COR-L47 (cell line): ENCODE results near the gene VPS35L.
"Not testable (repeated sequence)": the region's sequence is repeated elsewhere in the genome, so short reads cannot be mapped to it uniquely, and the experiment has no call there.

Experiments
- DNase-seq: peaks from one replicate; lab custom pipeline; 2025; lab: John Stamatoyannopoulos, UW

VPS35L gene

DNA sequence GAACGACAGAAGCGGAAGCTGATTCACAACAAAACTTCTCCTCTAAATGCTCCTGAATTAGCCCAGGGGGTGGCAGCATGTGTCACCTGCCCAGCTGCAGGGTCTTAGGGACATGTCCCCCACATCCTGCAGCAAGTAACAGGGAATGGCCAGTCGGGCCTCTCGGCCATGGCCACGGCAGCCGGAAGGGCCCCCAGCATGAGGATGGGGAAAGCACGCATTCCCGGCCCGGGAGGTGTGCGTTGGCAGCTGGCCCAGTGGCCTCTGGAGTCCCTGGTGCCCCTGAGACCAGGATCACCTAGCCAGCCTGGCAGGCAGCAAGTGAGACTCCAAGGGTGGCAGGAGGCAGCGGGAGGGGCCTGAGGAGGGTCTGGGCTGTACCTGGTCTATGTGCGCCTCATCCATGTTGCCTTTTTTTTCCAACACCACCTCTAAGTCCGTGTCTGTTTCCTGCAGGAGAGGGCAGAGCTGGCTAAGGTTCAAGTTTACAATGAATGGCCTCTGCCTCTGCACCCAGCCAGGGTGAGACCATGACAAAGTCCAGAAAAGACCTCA is 155.6 kb downstream of the VPS35L start:
- no peak for DNase-seq

DNA sequence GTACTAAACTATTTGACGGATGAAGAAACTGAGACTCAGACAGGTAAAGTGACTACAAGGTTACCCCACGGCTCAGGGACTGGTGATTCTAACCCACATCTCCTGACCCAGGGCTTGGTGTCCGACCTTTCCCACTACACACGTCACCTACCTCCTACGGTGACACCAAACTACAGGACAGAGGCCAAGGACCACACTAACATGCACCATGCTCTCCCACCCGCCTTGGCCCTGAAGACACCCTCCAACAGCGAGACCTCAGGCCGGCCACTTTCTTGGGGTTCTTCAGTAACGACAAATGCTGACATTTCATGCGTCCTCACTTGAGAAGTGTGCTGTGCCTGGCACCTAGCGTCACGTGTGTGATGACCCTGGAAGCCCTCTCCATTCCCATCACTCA is 156.1 kb downstream of the VPS35L start:
- DNase-seq, result no peak

DNA sequence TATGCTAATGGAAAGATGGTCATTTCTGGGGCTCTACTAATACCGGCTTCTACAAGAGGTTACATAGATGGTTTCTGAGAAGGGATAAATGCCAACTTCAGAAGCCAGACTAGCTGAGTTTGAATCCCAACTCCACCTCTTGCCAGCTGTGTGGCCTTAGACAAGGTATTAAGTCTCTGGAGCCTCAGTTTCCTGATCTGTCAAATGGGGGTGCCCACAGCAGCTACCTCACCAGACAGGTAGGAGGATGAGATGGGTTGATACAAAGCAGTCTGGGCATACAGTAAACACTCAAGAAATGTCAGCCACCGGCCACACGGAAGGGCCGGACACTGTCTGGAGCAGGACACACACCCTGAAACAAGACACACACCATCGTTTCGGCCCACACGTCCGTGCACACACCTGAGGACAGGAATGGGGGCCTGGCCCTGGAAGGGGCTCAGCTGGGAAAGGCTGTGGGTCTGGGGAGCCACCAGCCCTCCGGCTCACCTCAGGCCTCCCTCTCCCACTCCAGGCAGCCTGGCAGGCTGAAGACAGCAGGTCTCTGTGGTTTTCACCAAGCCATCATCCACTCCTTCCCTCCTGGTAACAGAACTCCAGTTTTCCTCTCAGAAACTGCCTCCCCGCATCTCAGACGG is 157.0 kb downstream of the VPS35L start:
- no peak for DNase-seq

DNA sequence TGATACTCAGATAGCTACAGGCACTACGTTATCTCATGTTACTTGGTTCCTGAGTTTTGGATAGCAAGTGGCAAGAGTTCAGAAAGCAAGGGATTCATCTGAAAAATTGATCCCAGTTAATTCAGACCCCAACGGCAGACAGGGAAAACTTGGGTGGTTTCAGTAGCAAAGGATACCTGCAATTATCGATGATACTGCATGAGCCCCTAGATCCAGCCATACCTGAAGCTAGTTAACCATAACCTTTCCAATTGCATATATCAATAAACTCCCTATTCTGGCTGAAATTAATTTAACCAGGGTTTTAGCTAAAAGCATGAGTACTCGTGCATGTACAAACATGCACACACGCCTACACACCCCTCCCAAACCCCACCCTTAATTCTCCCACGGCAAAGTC is 158.2 kb downstream of the VPS35L start:
- no peak for DNase-seq

DNA sequence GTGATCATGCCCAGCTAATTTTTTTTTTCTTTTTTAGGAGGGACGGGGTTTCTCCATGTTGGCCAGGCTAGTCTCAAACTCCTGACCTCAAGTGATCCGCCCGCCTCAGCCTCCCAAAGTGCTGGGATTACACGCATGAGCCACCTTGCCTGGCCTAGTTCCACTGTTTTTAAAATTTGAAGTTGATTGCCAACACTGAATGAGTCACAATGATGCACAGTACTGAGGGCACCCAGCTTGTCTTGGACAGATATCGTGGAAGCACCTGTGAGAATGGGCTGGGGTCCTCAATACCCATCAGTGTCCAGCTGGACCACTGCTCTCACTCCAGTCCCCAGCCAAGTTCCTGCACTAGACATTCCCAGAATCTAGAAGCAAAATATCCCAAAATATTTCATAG is 160.1 kb downstream of the VPS35L start:
- DNase-seq, result no peak

DNA sequence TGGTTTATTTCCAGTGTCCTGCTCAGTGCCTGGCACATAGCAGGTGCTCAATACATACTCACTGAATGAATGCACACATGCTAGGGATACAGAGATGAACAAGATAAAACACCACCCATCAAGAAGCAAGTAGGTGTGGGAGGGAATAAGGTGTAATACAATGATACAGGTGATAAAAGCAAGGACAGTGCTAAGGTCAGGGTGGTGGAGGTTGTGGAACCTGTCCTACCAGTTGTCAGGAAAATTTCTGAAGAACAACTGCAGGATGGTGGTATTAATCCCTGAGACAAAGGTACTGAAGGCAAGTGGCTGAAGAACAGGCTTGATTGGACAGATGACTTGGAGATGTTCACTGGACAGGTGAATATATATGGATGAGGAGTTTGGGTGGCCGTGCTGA is 160.7 kb downstream of the VPS35L start:
- DNase-seq, result no peak

DNA sequence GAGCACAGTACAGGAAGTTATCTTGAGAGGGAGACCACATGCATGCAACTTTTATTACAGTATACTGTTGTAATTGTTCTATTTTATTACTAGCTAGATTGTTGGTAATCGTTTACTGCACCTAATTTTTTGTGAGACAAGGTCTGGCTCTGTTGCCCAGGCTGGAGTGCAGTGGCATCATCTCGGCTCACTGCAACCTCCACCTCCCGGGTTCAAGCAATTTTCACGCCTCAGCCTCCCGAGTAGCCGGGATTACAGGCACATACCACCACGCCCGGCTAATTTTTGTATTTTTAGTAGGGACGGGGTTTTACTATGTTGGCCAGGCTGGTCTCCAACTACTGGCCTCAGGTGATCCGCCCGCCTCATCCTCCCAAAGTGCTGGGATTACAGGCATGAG is 161.2 kb downstream of the VPS35L start:
- not testable (repeated sequence) for DNase-seq

DNA sequence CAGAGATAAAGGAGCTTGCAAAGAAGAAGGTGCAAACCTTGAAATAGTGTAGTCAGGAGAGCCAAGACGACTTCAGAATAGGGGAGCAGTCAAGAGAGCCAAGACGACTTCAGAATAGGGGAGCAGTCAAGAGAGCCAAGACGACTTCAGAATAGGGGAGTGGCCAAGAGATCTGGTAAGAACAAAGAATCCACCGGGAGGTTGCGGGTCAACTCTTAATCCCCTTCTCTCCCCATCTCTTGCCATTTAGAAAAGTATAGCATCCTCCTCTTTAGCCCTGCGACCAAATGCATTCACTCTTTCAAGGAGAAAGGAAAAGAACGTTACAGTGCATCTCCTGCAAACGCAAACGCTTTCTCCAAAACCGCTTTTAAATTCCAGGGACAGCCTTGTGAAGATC is 161.8 kb downstream of the VPS35L start:
- DNase-seq, result no peak

DNA sequence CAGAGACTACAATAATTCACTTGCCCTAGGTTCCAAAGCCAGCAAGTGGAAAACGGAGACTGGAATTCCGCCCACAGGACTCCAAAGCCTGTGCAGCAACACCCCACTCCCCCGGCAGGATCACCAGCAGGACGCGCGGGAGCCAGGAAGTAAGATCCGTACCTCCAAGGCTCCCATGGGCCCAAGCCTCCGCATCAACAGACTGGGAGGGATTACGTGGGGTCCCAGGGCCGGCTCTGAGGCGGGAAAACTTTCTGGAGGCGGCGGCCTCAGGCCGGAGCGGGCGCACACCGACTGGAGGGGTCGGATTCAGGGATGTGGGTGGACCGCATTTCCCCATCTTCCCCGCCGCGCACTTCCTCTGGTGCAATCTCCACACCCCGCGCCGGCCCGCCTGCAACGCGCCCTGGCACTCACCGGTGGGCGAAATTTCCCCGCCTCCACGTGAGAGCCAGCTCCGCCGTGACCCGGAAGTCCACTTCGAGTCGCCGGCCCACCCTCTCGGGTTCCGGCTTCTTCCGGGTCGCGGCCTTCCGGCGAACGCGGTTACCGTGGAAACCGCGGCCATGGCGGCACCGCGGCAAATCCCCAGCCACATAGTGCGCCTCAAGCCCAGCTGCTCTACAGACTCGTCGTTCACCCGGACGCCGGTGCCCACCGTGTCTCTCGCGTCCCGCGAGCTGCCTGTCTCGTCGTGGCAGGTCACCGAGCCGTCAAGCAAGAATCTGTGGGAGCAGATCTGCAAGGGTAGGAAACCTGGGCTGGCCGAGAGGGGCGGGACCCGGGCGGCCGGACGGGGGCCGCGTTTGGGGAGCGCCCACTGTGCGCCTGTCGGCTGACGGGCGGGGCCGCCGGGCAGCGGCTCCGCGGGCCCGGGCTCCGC is 162.5 kb downstream of the VPS35L start, which contains the start of the genes IQCK and KNOP1:
TSS of gene IQCK (plus strand) at position 531 of the 883 bp plus-strand sequence. CDS start at position 567, 36 bp downstream.
TSS of gene KNOP1 (minus strand) at position 487 of the 883 bp plus-strand sequence. CDS start 3,192 bp downstream, outside the sequence.
- peak; percentile 90 for DNase-seq

DNA sequence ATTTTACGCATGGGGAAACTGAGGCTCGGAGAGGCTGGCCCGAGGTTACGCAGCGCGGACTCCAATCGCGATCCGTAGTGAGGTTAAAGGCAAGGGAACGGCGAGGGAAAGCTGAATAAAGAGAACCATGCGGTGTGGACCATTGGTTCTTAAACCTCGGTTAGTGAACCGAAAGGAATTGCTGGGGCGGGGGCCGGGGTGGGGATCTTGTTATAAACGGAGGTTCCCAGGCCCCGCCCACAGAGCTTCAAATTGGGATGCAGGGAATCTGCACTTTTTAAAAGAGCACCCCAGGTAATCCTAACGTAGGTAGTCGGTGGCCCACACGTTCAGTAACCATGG is 163.1 kb downstream of the VPS35L start:
- peak; percentile 14 for DNase-seq

DNA sequence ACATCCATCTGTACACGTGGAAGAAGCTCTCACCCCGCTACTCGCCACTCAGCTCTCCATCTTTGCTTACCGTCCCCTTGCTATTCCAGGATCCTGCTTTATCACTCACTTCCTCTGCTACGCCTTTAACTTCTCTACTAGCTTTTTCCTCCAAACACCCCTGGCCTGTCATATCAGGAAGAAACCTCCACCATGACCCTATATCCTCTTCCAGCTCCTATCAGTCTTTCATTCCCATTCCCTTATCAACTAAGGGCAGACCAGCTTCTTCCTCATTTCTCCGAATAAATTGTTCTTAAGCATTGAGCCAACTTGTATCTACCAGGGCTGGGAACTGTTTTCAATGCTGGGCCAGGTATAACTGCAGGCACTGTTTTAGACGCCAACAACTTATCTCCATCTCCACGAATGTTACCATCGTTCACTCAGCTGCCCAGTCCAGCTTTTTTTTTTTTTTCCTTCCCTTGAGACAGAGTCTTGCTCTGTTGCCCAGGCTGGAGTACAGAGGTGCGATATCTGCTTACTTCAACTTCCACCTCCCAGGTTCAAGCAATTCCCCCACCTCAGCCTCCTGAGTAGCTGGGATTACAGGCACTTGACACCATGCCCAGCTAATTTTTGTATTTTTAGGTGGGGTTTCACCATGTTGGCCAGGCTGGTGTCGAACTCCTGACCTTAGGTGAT is 166.9 kb downstream of the VPS35L start:
- DNase-seq, result no peak

DNA sequence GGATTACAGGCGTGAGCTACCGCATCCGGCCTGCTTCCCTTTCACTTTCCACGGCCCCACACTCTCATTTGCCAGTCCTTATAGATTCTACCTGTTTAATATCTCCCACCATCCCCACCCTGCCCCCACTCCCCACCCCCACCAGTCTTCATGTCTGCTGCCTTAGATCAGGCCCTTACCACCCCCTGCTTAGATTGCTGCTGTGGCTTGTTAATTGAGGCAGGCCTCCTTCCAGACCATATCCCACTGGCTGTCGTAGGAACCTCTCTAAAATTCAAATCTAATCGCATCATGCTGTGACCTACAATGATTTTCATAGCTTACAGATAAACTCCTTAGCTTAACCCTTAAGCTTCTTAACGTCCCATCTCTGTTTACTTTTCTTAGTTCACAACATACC is 167.5 kb downstream of the VPS35L start:
- DNase-seq, result no peak

DNA sequence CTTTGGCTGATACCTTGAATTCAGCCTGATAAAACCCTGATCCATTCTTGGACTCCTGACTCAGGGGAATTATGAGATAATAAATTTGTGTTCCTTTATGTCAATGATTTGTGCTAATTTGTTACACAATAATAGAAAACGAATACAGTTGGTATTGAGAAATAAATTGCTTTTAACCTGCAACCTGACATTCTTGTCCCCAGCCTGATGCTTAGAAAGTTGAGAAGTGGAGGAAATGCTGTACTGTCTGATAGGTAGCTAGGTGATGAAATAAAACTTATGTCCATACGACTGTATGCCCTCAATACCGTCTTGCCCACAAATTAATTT is 173.1 kb downstream of the VPS35L start:
- no peak for DNase-seq

DNA sequence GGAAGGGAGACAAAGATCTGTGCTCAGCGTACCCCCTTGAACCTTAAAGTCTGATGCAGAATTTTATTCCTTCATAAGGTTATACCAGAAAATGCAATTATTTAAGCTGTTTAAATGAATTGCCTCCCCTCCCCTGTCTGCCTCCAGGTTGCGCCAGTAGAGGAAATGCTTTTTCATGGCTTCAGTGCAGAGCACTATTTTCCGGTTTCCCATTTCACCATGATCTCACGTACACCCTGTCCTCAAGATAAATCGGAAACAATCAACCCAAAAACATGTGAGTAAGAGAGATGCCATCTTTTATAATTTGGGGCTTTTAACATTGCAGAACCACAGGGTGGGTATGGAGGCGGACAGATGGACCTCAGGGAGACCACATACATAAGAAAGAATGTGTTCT is 178.0 kb downstream of the VPS35L start:
- no peak for DNase-seq

DNA sequence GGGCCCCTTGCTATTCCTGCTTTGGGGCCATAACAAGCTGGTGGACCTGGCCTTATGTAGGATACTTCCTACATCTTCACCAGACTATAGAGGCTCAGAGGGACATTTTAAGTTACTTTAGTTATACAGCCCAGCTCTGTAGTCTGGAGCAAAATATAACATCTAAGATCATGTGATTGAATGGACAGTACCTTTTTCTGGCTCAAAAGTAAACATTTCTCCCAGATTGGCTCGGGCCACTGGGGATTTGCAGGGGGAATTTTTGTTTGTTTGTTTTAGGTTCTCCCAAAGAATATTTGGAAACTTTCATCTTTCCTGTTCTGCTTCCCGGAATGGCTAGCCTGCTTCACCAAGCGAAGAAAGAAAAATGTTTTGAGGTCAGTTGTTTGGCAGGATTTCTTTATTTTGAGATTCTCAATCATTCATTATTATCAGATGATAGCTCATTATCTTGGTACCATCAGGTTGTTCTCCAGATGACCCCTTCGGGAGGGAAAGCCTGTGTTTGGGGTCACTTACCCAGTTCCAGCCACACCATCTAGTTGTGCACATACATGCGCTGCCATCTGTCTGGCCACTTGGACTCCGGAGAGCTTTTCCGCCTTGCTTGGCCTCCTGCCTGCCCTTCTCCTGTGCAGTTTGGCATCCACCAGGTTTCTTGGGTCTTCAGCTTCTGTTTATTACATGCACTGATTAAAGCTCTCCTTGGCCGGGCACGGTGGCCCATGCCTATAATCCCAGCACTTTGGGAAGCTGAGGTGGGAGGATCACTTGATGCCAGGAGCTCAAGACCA is 179.8 kb downstream of the VPS35L start:
- DNase-seq, result no peak

DNA sequence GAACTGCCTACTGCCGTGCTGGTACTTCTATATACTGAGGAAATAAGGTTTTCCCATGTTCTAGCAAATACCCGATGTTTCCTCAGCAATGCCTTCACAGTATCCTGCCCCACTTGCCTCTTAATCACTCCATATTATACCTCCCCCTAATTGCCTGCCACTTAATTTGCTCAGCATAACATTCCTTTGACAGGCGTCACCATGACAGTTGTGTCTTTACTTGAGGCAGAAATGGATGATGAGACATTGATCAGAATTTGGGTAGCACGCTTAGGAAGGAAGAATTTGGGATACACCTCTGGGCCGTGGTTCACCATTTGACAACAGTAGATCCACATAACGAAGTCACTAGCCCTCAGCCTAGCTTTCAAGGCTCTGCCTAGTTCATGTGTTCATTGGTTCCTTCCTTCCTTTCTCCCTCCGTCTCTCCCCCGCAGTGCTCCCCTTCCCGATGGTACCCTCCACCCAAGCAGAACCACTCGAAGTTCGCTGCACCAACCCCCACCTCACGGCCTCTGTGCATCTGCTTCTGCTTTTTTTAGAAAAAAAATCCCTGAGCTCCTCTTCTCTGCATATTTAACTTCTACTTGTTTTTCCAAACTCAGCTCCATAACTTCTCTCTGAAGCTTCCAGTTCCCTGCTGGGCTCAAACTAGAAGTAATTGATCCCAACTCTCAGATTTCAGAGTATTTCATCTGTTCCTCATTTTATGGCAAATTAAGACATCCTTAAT is 182.0 kb downstream of the VPS35L start:
- no peak for DNase-seq

DNA sequence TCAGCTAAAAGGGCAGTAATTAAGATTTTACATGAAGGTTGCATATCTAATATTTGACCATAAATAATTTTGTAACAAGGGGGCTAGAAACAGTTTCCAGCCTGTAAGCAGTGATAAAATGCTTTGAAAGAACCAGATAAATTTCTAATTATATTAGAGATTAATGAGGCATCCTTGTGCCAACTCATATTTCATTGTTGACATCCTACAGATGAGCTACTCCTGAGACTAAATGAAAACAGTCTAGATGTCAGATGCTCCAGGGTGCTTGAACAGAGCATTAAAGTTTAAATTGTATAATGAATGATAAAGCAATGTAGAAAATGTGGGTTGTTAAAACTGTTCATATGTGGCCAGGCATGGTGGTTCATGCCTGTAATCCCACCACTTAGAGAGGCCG is 185.9 kb downstream of the VPS35L start:
- no peak for DNase-seq

DNA sequence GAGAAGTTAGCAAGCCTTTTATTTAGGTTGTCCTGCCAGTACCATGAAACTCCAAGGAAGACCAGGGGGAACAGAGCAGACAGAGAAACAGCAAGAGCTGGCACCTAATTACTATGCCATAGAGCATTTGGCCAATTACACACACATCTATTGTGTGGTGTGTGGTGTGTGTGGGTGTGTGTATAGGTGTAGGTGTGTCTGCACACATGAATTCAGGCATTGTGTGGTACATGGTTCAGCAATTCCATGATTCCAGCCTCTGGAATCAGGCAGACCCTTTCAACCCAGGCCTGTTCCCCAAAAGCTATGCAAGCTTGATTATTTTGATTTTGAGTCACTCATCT is 188.3 kb downstream of the VPS35L start:
- DNase-seq, result no peak

DNA sequence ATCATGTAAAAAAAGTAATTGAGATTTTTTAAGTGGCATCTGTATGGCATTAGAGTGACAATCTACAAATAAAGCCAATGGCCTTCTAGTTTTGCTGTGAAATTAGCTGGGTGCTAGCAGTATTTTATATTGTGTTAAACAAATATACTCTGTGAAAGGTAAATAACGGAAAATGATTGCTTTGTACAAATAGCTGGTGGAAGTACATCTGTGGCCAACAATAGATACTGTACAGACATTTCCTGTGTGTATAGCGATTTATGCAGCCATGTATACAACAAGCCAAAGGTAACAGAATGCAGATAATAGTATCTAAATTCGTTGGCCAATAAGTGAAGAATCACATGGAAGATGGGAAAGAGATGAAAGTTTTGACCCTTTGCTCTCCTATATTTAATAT is 189.2 kb downstream of the VPS35L start:
- DNase-seq, result no peak

DNA sequence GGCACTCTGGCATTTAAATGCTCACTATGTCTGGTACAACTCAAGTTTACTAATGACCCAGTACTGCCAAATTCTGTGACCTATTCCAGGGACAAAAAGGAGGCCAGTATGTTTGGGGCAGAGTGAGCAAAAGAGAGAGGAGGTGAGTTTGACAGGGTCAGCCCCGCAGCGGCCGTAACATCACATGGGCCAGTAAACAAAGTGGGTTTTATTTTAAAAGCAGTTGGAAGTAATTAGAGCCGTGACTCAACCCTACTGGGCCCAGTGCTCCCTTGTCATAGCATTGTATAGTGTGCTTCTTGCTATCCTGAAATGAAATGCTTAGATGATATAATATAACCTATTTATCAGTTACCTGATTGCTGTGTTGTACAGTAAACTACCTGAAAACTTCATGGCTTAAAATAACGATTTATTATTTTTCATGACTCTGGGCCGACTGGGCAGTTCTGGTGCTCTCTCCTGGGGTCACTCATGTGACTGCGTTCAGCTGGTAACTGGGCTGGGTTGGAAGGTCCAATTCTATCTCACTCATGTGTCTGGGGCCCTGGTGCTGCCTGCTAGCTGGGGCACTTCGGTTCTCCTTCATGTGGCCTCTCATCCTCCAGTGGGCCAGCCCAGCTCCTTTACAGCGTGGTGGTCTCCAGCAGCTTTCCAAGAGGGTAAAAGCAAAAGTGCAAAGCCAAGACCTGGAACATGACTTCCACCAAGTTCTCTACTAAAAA is 189.9 kb downstream of the VPS35L start:
- no peak for DNase-seq

DNA sequence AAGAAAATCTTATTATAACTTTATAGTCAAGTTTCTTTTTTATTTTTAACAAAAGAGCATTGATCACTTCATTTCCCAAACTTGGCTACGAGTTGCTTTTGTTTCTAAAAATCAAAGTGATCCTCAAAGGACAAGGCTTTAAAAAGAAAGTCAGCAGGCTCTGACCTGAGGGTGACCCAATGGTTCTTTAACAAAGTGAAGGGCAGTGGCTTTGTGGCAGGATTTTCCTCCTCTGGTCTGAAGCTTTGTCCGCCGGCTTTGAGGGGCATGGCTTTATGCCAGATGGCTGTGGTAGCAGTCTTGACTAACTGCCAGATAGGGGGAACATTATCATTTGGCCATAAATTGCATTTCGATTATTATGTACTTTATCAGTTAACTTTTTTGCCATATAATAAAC is 191.1 kb downstream of the VPS35L start:
- no peak for DNase-seq
